Measurements from ENCODE around the gene GPD2. TPM values are rescaled to one million over a fixed set of nuclear protein-coding genes. Genes with fewer than 3 reads are reported as not detected.

The GPD2 gene
- total RNA-seq, 3 donors from 2014 or later (not counting 1 experiment from before 2014, with no cell fraction given): 12.5 to 20.2 (median 18.3) TPM

DNA sequence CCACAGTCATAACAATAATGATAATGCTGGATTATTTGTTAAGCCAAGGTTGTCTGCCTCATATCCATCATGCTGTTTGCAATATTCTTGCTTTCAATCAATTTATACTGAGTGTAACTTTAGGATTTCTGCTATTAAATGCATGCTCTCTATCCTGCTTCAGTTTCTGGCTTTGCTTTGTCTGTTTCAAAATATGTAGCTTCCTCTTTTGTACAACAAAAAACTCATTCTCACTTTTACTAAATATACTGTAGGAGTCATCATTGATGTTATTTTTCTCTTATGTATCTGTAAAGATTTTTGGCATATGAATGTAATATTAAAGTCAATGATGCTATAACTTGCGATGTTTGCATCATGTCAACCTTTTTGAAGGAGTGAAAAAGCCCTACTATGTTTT lies 149.3 kb downstream of the GPD2 start:
- ATAC-seq: no peak
- Histone ChIP-seq H3K4me1 (ENCODE audit: control insufficient read depth, insufficient read depth, low read length) (no peaks in the 10 kb centered on the region), H3K4me3 (ENCODE audit: low read length) (no peak overlapping the region), H3K27me3 (ENCODE audit: control insufficient read depth, insufficient read depth, low read length) (no peaks in the 10 kb centered on the region), H3K36me3 (ENCODE audit: control insufficient read depth, insufficient read depth, low read length) (peaks cover 4% of the 10 kb centered on the region), H3K9me3 (ENCODE audit: control insufficient read depth, insufficient read depth, low read length) (no peaks in the 10 kb centered on the region), H3K27ac (ENCODE audit: low read length) (no peak overlapping the region)
- 95% methylated on average over 1 of the region's 1 CpG for WGBS (ENCODE audit: insufficient coverage)
- H3K36me3 Mint-ChIP-seq: peaks cover 18% of the 10 kb centered on the region
- no peaks in the 10 kb centered on the region for H3K4me1 Mint-ChIP-seq
- DNase-seq: no peak
- no peak overlapping the region for H3K27ac Mint-ChIP-seq
- H3K4me3 Mint-ChIP-seq: no peak overlapping the region
- TF ChIP-seq, protein P1, sequence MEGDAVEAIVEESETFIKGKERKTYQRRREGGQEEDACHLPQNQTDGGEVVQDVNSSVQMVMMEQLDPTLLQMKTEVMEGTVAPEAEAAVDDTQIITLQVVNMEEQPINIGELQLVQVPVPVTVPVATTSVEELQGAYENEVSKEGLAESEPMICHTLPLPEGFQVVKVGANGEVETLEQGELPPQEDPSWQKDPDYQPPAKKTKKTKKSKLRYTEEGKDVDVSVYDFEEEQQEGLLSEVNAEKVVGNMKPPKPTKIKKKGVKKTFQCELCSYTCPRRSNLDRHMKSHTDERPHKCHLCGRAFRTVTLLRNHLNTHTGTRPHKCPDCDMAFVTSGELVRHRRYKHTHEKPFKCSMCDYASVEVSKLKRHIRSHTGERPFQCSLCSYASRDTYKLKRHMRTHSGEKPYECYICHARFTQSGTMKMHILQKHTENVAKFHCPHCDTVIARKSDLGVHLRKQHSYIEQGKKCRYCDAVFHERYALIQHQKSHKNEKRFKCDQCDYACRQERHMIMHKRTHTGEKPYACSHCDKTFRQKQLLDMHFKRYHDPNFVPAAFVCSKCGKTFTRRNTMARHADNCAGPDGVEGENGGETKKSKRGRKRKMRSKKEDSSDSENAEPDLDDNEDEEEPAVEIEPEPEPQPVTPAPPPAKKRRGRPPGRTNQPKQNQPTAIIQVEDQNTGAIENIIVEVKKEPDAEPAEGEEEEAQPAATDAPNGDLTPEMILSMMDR (IDR thresholded peaks at IDR 0.05): no peak
- H3K9me3 Mint-ChIP-seq: no peaks in the 10 kb centered on the region
- intact Hi-C loops (cut with micrococcal nuclease): loop anchor here (5.0 kb wide), 1 partner anchor 393 kb away; no protein-coding TSS in a partner anchor
- H3K27me3 Mint-ChIP-seq (ENCODE audit: low read depth in 2 of 2): no peaks in the 10 kb centered on the region

DNA sequence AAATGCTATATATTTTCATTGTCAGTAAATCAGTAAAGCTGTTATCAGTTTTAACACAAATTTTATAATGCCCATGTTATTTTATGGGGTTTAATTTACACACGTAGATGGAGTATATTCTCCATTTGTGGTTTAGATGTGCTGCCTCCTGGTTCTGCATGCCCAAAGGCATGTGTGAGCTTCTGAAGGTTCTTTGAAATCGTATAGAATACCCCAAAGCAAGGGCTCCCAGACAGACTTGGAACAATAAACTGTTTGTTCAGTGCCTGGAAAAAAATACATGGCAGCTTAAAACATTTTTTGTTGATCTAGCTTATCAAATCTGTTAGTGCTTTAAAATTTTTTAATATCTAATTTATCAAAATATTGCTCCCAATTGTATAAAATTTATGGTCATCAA lies 150.4 kb downstream of the GPD2 start:
- WGBS (ENCODE audit: insufficient coverage): 90% methylated on average over 2 of the region's 2 CpGs
- no peak overlapping the region for H3K4me3 ChIP-seq (ENCODE audit: low read length)
- peaks cover 4% of the 10 kb centered on the region for H3K36me3 ChIP-seq (ENCODE audit: control insufficient read depth, insufficient read depth, low read length)
- intact Hi-C loops (cut with micrococcal nuclease): loop anchor here (5.0 kb wide), 1 partner anchor 394 kb away; no protein-coding TSS in a partner anchor
- no peaks in the 10 kb centered on the region for H3K4me1 ChIP-seq (ENCODE audit: control insufficient read depth, insufficient read depth, low read length)
- H3K27me3 ChIP-seq (ENCODE audit: control insufficient read depth, insufficient read depth, low read length): no peaks in the 10 kb centered on the region
- H3K9me3 Mint-ChIP-seq: no peaks in the 10 kb centered on the region
- no peak for DNase-seq
- H3K27ac Mint-ChIP-seq: no peak overlapping the region
- no peaks in the 10 kb centered on the region for H3K27me3 Mint-ChIP-seq (ENCODE audit: low read depth in 2 of 2)
- no peak overlapping the region for H3K27ac ChIP-seq (ENCODE audit: low read length)
- TF ChIP-seq, protein P1 (IDR thresholded peaks at IDR 0.05): no peak
- no peaks in the 10 kb centered on the region for H3K9me3 ChIP-seq (ENCODE audit: control insufficient read depth, insufficient read depth, low read length)
- H3K36me3 Mint-ChIP-seq: peaks cover 18% of the 10 kb centered on the region
- H3K4me3 Mint-ChIP-seq: no peak overlapping the region
- no peak for ATAC-seq
- no peaks in the 10 kb centered on the region for H3K4me1 Mint-ChIP-seq

GRCh38 chr2:156589381-156590079 lies 153.4 kb downstream of the GPD2 start:
- H3K9me3 Mint-ChIP-seq: no peaks in the 10 kb centered on the region
- intact Hi-C loops (cut with micrococcal nuclease): loop anchor here (2.0 to 5.0 kb wide), 2 partner anchors 255 to 397 kb away; no protein-coding TSS in a partner anchor
- H3K36me3 Mint-ChIP-seq: peaks cover 4% of the 10 kb centered on the region
- Histone ChIP-seq H3K27ac (ENCODE audit: low read length) (no peak overlapping the region), H3K9me3 (ENCODE audit: control insufficient read depth, insufficient read depth, low read length) (no peaks in the 10 kb centered on the region), H3K36me3 (ENCODE audit: control insufficient read depth, insufficient read depth, low read length) (peaks cover 2% of the 10 kb centered on the region), H3K27me3 (ENCODE audit: control insufficient read depth, insufficient read depth, low read length) (no peaks in the 10 kb centered on the region), H3K4me3 (ENCODE audit: low read length) (no peak overlapping the region), H3K4me1 (ENCODE audit: control insufficient read depth, insufficient read depth, low read length) (no peaks in the 10 kb centered on the region)
- H3K4me1 Mint-ChIP-seq: no peaks in the 10 kb centered on the region
- DNase-seq (peak in 1 of 2 donors; percentile 68), ATAC-seq (peak in 2 of 3 donors; percentile 68 to 75)
- TF ChIP-seq, protein P1 (IDR thresholded peaks at IDR 0.05): peak; percentile 68
- no peaks in the 10 kb centered on the region for H3K27me3 Mint-ChIP-seq (ENCODE audit: low read depth in 2 of 2)
- H3K4me3 Mint-ChIP-seq: no peak overlapping the region
- 41% methylated on average over 8 of the region's 10 CpGs for WGBS (ENCODE audit: insufficient coverage)
- H3K27ac Mint-ChIP-seq: no peak overlapping the region
